Measurements from ENCODE around the gene SVOP. TPM values are rescaled to one million over a fixed set of nuclear protein-coding genes. Genes with fewer than 3 reads are reported as not detected.

SVOP gene
- total RNA-seq, result not detected
- not detected for polyA plus RNA-seq

DNA sequence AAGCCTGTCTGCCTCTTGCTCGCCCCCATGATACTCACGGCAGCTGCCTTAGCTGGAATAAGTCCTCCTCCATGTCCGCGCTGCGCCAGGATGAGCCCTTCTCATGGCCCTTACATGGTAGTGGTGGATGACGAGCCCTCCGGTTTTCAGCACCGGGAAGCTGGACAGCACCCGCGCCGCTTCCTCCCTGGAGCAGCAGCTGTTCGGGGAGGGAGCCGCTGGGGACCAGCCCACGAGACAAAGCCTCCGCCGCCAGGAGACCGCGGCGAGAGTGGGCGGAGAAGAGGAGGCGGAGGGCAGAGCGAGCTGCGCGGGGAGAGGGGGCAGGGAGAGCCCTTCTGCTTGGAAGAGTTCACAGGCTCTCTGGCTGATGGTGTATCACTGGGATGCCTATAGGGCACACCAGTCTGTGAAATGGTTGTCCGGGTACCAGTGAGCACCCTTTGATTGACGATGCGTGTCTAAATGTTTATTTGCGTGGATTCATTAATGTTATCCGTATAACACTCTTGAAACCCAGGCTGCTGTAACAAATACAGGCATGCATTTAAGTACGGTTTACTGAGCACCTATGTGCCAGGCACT is at the start of gene SVOP:
Gene SVOP, minus strand, starts transcription at position 273 of the 585 bp plus-strand sequence. Its CDS starts 200 bp downstream, at position 73.
- ATAC-seq (ENCODE audit: low read depth in 2 of 2) (no peak), DNase-seq (peak in 1 of 3 donors; percentile 8)
- Histone ChIP-seq H3K27ac (ENCODE audit: insufficient read depth, low read length, poor library complexity, severe bottlenecking) (no peak within 1 kb of the TSS), H3K9me3 (ENCODE audit: control insufficient read depth in 2 of 2, low read length in 2 of 2) (no peaks in the 10 kb centered on the region), H3K36me3 (ENCODE audit: control insufficient read depth, insufficient read depth, low read length) (no peaks in the 10 kb centered on the region), H3K27me3 (ENCODE audit: control insufficient read depth, insufficient read depth, low read length) (peaks cover 29% of the 10 kb centered on the region), H3K4me3 (ENCODE audit: low read depth, low read length) (no peak within 1 kb of the TSS), H3K4me1 (ENCODE audit: control insufficient read depth, insufficient read depth, low read length, poor library complexity, severe bottlenecking) (peaks cover 3% of the 10 kb centered on the region)
- peaks cover 40% of the 10 kb centered on the region for H3K27me3 Mint-ChIP-seq
- no peak within 1 kb of the TSS for H3K4me3 Mint-ChIP-seq
- no peaks in the 10 kb centered on the region for H3K9me3 Mint-ChIP-seq
- H3K27ac Mint-ChIP-seq, result no peak within 1 kb of the TSS
- H3K36me3 Mint-ChIP-seq, result no peaks in the 10 kb centered on the region
- H3K4me1 Mint-ChIP-seq, result peaks cover 0 to 6% (median 0%) of the 10 kb centered on the region in 4 donors

DNA sequence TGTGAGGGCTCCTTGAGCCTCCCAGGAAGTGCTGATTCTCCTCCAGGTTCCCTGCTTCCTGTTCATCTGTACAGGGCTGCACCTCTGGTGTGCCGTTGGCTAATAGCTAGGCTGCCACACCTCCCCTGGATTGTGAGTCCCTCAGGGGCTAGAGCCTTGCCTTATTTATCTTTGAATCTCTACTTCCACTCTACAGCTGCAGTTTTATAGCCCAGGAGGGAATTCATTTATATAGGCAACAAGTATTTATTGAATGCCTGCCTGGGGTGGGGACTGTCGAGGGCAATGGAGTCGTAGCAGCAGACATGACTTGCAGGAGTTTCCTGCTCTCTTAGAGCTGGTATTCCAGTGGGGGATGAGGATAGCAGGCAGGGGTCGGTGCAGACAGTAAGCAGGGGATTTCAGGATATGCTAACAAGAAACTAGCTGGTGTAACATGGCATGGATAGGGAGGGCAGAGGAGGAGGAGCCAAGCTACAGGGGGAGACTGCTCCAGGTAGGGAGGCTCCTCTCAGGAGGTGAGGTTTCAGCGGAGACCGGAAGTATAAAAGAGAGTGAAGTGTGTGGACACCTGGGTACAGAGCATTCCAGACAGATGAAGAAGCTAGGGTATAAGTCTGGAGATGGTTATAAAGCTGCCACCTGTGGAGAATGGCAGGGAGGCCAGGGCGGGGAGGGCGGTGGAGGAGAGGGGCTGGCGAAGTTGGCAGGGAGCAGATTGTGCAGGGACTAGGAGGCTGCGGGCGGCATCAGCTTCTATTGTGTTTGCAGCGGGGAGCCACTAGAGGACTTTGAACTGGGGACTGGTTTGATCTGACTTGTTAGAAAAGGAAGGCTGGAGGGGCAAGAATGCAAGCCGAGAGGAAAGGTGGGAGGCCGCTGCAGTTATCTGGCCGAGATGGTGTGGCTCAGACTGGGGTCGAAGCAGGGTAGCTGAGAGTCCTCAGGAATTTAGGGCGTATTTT is 48.7 kb upstream of the SVOP start:
- H3K4me3 Mint-ChIP-seq, result no peak overlapping the region

GRCh38 chr12:109065853-109066193 is 45.0 kb upstream of the SVOP start:
- Histone ChIP-seq H3K4me1 (ENCODE audit: control insufficient read depth, insufficient read depth, low read length, poor library complexity, severe bottlenecking) (no peaks in the 10 kb centered on the region), H3K9me3 (ENCODE audit: control insufficient read depth in 2 of 2, low read length in 2 of 2) (no peaks in the 10 kb centered on the region), H3K36me3 (ENCODE audit: control insufficient read depth, insufficient read depth, low read length) (peaks cover 17% of the 10 kb centered on the region), H3K27me3 (ENCODE audit: control insufficient read depth, insufficient read depth, low read length) (no peaks in the 10 kb centered on the region), H3K4me3 (ENCODE audit: low read depth, low read length) (no peak overlapping the region), H3K27ac (ENCODE audit: insufficient read depth, low read length, poor library complexity, severe bottlenecking) (no peak overlapping the region)
- H3K4me1 Mint-ChIP-seq, result peaks cover 0 to 3% (median 1%) of the 10 kb centered on the region in 4 donors
- no peak overlapping the region for H3K27ac Mint-ChIP-seq
- no peak for DNase-seq
- H3K9me3 Mint-ChIP-seq, result no peaks in the 10 kb centered on the region
- peaks cover 42% of the 10 kb centered on the region for H3K36me3 Mint-ChIP-seq
- ATAC-seq (ENCODE audit: low read depth in 2 of 2), result no peak
- no peak overlapping the region for H3K4me3 Mint-ChIP-seq
- no peaks in the 10 kb centered on the region for H3K27me3 Mint-ChIP-seq

More for the DNA sequence above, 48.7 kb upstream of the SVOP start:
- DNase-seq (no peak), ATAC-seq (ENCODE audit: low read depth in 2 of 2) (no peak)
- Histone ChIP-seq H3K27me3 (ENCODE audit: control insufficient read depth, insufficient read depth, low read length) (no peaks in the 10 kb centered on the region), H3K4me3 (ENCODE audit: low read depth, low read length) (no peak overlapping the region), H3K27ac (ENCODE audit: insufficient read depth, low read length, poor library complexity, severe bottlenecking) (no peak overlapping the region), H3K4me1 (ENCODE audit: control insufficient read depth, insufficient read depth, low read length, poor library complexity, severe bottlenecking) (no peaks in the 10 kb centered on the region), H3K9me3 (ENCODE audit: control insufficient read depth in 2 of 2, low read length in 2 of 2) (no peaks in the 10 kb centered on the region), H3K36me3 (ENCODE audit: control insufficient read depth, insufficient read depth, low read length) (peaks cover 30% of the 10 kb centered on the region)
- Mint-ChIP-seq H3K36me3 (peaks cover 61% of the 10 kb centered on the region), H3K27me3 (no peaks in the 10 kb centered on the region), H3K9me3 (peaks cover 0 to under 1% (median 0%) of the 10 kb centered on the region in 7 donors), H3K4me1 (peaks cover 0 to 2% (median 1%) of the 10 kb centered on the region in 4 donors), H3K27ac (peak overlapping the region; percentile 45 to 76 (median 73))

- no peak for DNase-seq
- peak overlapping the region in 1 of 4 donors; percentile 48 for H3K4me3 Mint-ChIP-seq
- no peak for ATAC-seq (ENCODE audit: low read depth in 2 of 2)
- Histone ChIP-seq H3K27ac (ENCODE audit: insufficient read depth, low read length, poor library complexity, severe bottlenecking) (no peak overlapping the region), H3K36me3 (ENCODE audit: control insufficient read depth, insufficient read depth, low read length) (peaks cover 14% of the 10 kb centered on the region), H3K4me1 (ENCODE audit: control insufficient read depth, insufficient read depth, low read length, poor library complexity, severe bottlenecking) (no peaks in the 10 kb centered on the region), H3K9me3 (ENCODE audit: control insufficient read depth in 2 of 2, low read length in 2 of 2) (no peaks in the 10 kb centered on the region), H3K27me3 (ENCODE audit: control insufficient read depth, insufficient read depth, low read length) (no peaks in the 10 kb centered on the region), H3K4me3 (ENCODE audit: low read depth, low read length) (no peak overlapping the region)
- H3K9me3 Mint-ChIP-seq, result no peaks in the 10 kb centered on the region
- H3K27ac Mint-ChIP-seq, result no peak overlapping the region
- peaks cover 0 to 3% (median 1%) of the 10 kb centered on the region in 4 donors for H3K4me1 Mint-ChIP-seq
- peaks cover 38% of the 10 kb centered on the region for H3K36me3 Mint-ChIP-seq
- no peaks in the 10 kb centered on the region for H3K27me3 Mint-ChIP-seq
These were observed 44.4 kb upstream of the SVOP start for GRCh38 chr12:109065154-109065852.

- ATAC-seq (ENCODE audit: low read depth in 2 of 2), result no peak
- no peaks in the 10 kb centered on the region for H3K9me3 ChIP-seq (ENCODE audit: control insufficient read depth in 2 of 2, low read length in 2 of 2)
- no peak overlapping the region for H3K4me3 ChIP-seq (ENCODE audit: low read depth, low read length)
- Mint-ChIP-seq H3K4me1 (peaks cover 0 to 3% (median 0%) of the 10 kb centered on the region in 4 donors), H3K4me3 (no peak overlapping the region), H3K27ac (no peak overlapping the region), H3K36me3 (peaks cover 33% of the 10 kb centered on the region), H3K9me3 (no peaks in the 10 kb centered on the region), H3K27me3 (no peaks in the 10 kb centered on the region)
- H3K27ac ChIP-seq (ENCODE audit: insufficient read depth, low read length, poor library complexity, severe bottlenecking), result no peak overlapping the region
- no peaks in the 10 kb centered on the region for H3K27me3 ChIP-seq (ENCODE audit: control insufficient read depth, insufficient read depth, low read length)
- H3K36me3 ChIP-seq (ENCODE audit: control insufficient read depth, insufficient read depth, low read length), result peaks cover 12% of the 10 kb centered on the region
- no peaks in the 10 kb centered on the region for H3K4me1 ChIP-seq (ENCODE audit: control insufficient read depth, insufficient read depth, low read length, poor library complexity, severe bottlenecking)
- no peak for DNase-seq
These were observed 43.3 kb upstream of the SVOP start for GRCh38 chr12:109064143-109064542.

DNA sequence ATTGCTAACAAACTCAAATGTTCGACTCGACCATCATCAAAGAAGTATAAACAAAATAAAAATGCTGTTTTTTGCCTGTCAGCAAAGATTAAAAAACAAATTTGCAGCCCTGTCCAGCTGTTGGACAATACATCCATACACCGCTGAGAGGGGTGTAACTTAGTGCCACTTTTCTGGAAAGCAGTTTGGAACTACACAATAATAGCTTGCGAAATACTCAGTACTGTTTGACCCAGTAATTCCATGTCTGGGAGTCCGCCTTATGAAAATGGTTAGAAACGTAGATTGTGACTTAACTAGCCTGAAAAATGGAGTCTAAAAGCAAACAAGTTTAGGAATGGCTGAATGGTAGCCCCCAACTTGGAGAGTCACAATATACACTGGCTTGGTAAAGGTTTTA is 37.9 kb upstream of the SVOP start:
- Mint-ChIP-seq H3K9me3 (no peaks in the 10 kb centered on the region), H3K27ac (no peak overlapping the region), H3K36me3 (peaks cover 31% of the 10 kb centered on the region)

GRCh38 chr12:109057376-109057775 is 36.5 kb upstream of the SVOP start:
- H3K27ac Mint-ChIP-seq, result no peak overlapping the region
- no peaks in the 10 kb centered on the region for H3K27me3 ChIP-seq (ENCODE audit: control insufficient read depth, insufficient read depth, low read length)
- H3K4me3 ChIP-seq (ENCODE audit: low read depth, low read length), result no peak overlapping the region
- DNase-seq, result no peak
- H3K9me3 Mint-ChIP-seq, result no peaks in the 10 kb centered on the region
- peaks cover 25% of the 10 kb centered on the region for H3K36me3 Mint-ChIP-seq
- no peaks in the 10 kb centered on the region for H3K9me3 ChIP-seq (ENCODE audit: control insufficient read depth in 2 of 2, low read length in 2 of 2)
- peaks cover 4% of the 10 kb centered on the region for H3K36me3 ChIP-seq (ENCODE audit: control insufficient read depth, insufficient read depth, low read length)
- H3K4me1 ChIP-seq (ENCODE audit: control insufficient read depth, insufficient read depth, low read length, poor library complexity, severe bottlenecking), result peaks cover 15% of the 10 kb centered on the region
- H3K4me3 Mint-ChIP-seq, result peak overlapping the region in 1 of 4 donors; percentile 9
- H3K27me3 Mint-ChIP-seq, result no peaks in the 10 kb centered on the region
- H3K27ac ChIP-seq (ENCODE audit: insufficient read depth, low read length, poor library complexity, severe bottlenecking), result no peak overlapping the region
- ATAC-seq (ENCODE audit: low read depth in 2 of 2), result no peak
- H3K4me1 Mint-ChIP-seq, result peaks cover 5 to 18% (median 6%) of the 10 kb centered on the region in 4 donors

More for the DNA sequence above, 37.9 kb upstream of the SVOP start:
- no peak overlapping the region for H3K4me3 ChIP-seq (ENCODE audit: low read depth, low read length)
- Mint-ChIP-seq H3K4me3 (no peak overlapping the region), H3K4me1 (peaks cover 3 to 12% (median 4%) of the 10 kb centered on the region in 4 donors), H3K27me3 (no peaks in the 10 kb centered on the region)
- no peaks in the 10 kb centered on the region for H3K9me3 ChIP-seq (ENCODE audit: control insufficient read depth in 2 of 2, low read length in 2 of 2)
- peaks cover 10% of the 10 kb centered on the region for H3K4me1 ChIP-seq (ENCODE audit: control insufficient read depth, insufficient read depth, low read length, poor library complexity, severe bottlenecking)
- peaks cover 4% of the 10 kb centered on the region for H3K36me3 ChIP-seq (ENCODE audit: control insufficient read depth, insufficient read depth, low read length)
- no peaks in the 10 kb centered on the region for H3K27me3 ChIP-seq (ENCODE audit: control insufficient read depth, insufficient read depth, low read length)
- H3K27ac ChIP-seq (ENCODE audit: insufficient read depth, low read length, poor library complexity, severe bottlenecking), result no peak overlapping the region
- no peak for ATAC-seq (ENCODE audit: low read depth in 2 of 2)
- DNase-seq, result no peak

All from CD4-positive, CD25-positive, alpha-beta regulatory T cell (primary cell).